ENCODE measurements around the gene EPS8L2.

EPS8L2 gene

DNA sequence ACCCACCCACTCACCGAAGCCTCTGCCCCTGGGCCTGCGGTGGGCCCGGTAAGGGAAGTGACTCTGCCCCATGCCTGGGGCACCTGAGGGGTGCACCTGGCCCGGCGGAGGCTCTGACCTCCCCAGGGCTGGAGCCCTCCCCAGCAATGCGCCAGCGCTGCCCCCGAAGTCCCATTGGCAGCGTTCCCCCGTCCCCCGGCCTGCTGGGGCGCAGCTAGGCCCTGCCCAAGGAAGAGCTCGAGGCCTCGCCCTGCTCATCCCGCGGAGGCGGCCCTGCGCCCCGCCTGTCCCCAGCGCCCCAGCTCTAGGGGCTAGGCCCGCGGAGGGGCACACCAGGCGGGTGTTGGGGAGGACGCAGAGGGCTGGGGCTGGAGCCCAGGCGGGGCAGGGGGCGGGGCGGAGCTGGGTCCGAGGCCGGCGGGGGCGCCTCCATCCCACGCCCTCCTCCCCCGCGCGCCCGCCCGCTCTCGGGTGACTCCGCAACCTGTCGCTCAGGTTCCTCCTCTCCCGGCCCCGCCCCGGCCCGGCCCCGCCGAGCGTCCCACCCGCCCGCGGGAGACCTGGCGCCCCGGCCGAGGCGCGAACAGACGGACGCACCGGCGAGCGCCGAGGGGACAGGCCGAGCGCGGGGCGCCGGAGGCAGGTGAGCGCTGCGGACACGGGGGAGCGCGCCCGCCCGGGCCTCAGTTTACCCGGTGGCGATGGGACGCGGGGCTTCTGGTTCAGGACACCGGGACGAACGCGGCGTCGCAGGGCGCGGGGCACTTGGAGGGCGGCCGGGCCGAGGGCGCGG is at the start of gene EPS8L2:
Gene EPS8L2 (plus strand): TSS at position 586 of the 793 bp plus-strand sequence. CDS start 3,177 bp downstream, outside the sequence.
- TF ChIP-seq, protein P1, sequence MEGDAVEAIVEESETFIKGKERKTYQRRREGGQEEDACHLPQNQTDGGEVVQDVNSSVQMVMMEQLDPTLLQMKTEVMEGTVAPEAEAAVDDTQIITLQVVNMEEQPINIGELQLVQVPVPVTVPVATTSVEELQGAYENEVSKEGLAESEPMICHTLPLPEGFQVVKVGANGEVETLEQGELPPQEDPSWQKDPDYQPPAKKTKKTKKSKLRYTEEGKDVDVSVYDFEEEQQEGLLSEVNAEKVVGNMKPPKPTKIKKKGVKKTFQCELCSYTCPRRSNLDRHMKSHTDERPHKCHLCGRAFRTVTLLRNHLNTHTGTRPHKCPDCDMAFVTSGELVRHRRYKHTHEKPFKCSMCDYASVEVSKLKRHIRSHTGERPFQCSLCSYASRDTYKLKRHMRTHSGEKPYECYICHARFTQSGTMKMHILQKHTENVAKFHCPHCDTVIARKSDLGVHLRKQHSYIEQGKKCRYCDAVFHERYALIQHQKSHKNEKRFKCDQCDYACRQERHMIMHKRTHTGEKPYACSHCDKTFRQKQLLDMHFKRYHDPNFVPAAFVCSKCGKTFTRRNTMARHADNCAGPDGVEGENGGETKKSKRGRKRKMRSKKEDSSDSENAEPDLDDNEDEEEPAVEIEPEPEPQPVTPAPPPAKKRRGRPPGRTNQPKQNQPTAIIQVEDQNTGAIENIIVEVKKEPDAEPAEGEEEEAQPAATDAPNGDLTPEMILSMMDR (IDR thresholded peaks at IDR 0.05; ENCODE audit: control insufficient read depth, extremely low read depth, insufficient read depth): no peak
- peak within 1 kb of the TSS; percentile 61 for H3K4me3 ChIP-seq (ENCODE audit: low read depth, low read length)
- DNase-seq (ENCODE audit: low read depth): no peak

DNA sequence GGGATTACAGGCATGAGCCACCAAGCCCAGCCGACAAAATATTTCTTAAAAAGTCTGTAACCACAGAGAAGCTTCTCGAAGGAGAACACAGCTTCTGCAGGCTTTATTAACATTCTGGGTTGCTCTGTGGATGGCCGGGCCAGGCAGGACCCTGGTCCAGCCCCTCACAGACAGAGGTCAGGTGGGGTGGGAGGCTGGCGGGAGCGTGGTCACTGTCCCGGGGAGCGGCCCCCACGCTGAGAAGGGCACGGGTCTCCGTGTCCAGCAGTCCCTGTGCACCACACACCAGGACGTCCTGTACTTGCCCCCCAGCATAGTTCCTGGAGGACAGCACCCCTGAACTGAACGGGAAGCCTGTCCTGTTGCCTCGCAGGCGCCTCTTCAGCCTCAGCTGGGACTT is 49.6 kb upstream of the EPS8L2 start:
- no peak for DNase-seq (ENCODE audit: low read depth)
- H3K4me3 ChIP-seq (ENCODE audit: low read depth, low read length): no peak overlapping the region

DNA sequence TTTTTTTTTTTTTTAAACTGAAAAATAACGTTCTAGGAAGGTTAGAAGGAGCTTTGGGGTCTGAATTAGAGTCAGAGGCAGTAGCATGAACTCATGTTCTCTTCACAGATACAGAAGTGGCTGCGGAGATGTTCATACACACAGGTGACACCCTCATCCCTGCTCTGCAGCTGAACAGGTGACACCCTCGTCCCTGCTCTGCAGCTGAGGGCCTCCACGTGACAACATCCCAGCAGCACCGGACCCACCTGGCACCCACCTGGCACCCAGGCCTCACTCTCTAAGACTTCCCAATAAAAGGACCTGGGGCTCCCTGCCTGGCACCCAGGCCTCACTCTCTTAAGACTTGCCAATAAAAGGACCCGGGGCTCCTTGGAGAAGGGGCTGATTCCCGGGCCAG is 49.2 kb upstream of the EPS8L2 start:
- DNase-seq (ENCODE audit: low read depth): no peak
- TF ChIP-seq, protein P1 (IDR thresholded peaks at IDR 0.05; ENCODE audit: control insufficient read depth, extremely low read depth, insufficient read depth): no peak
- no peak overlapping the region for H3K4me3 ChIP-seq (ENCODE audit: low read depth, low read length)

More for the DNA sequence above, 49.6 kb upstream of the EPS8L2 start:
- TF ChIP-seq, protein P1 (IDR thresholded peaks at IDR 0.05; ENCODE audit: control insufficient read depth, extremely low read depth, insufficient read depth): no peak

DNA sequence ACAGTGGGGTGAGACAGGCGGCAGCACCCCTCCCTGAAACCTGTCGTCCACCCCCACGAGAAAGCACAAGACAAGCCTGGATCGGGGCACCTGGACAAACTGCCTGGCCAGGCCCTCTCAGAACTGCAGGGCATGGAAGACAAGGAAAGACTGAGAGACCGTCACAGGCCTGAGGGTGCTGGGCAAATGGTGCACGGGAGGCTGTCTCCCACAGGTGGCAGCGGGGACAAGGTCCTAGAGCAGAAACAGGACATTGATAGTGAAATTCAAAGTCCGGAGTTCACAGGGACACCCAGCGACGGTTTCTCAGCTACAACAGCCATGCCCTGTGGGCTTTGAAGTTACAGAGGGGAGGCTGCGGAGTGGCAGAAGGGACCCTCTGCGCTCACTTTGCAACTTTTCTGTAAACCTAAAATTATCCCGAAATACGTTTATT is 48.3 kb upstream of the EPS8L2 start:
- TF ChIP-seq, protein P1 (IDR thresholded peaks at IDR 0.05; ENCODE audit: control insufficient read depth, extremely low read depth, insufficient read depth): no peak
- no peak overlapping the region for H3K4me3 ChIP-seq (ENCODE audit: low read depth, low read length)

DNA sequence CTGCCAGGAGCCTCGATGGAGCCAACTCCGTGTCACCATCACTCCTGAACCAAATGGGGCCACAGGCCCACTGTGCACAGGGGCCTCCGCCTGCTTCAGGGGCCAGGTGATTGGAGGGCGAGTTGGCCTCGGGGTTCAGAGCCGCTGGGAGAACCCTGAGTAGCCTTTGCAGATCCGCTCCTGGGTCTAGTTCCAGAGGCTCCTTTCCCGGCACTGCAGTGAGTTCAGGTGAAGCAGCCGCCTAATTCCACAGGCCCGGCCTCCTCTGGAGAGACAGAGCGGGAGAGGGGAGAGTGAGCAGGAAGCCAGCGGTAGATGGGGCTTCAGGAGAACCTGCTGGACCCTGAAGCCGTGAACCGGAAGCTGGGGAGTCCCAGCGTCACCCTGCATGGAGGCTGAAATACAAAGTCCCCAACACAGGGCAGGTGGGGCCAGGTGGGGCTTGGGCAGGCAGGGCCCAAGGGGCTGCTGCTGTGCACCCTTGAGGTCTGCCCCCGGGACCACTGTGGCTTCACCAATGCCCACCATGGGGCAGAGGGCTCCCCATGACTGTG is 46.4 kb upstream of the EPS8L2 start:
- H3K4me3 ChIP-seq (ENCODE audit: low read depth, low read length): no peak overlapping the region
- TF ChIP-seq, protein P1 (IDR thresholded peaks at IDR 0.05; ENCODE audit: control insufficient read depth, extremely low read depth, insufficient read depth): no peak
- no peak for DNase-seq (ENCODE audit: low read depth)

More for the DNA sequence above, 48.3 kb upstream of the EPS8L2 start:
- no peak for DNase-seq (ENCODE audit: low read depth)

DNA sequence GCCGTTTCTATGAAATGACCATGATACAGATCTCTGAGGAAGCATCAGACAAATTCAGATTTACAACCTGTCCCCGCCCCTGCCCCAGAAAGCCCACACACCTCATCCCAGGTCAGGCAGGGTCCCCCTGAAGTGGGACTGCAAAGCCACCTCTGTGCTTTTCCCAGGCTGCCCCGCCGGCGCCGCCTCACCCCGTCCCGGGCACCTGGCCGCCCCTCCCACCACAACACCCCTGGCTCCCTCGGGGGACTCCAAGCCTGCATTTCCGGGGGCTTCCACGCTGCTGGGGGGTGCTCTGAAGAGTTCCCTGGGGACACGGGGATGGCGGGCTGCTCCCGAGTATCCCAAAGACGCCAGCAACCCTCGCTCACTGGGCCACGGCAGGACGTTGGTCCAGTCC is 45.8 kb upstream of the EPS8L2 start:
- H3K4me3 ChIP-seq (ENCODE audit: low read depth, low read length): no peak overlapping the region
- TF ChIP-seq, protein P1 (IDR thresholded peaks at IDR 0.05; ENCODE audit: control insufficient read depth, extremely low read depth, insufficient read depth): no peak

More for the DNA sequence above, 45.8 kb upstream of the EPS8L2 start:
- no peak for DNase-seq (ENCODE audit: low read depth)
